Measurements from ENCODE around the gene PBXIP1. TPM values are rescaled to one million over a fixed set of nuclear protein-coding genes. Genes with fewer than 3 reads are reported as not detected.

The PBXIP1 gene
- total RNA-seq, 1 donor from 2014 or later: 29.9 TPM

DNA sequence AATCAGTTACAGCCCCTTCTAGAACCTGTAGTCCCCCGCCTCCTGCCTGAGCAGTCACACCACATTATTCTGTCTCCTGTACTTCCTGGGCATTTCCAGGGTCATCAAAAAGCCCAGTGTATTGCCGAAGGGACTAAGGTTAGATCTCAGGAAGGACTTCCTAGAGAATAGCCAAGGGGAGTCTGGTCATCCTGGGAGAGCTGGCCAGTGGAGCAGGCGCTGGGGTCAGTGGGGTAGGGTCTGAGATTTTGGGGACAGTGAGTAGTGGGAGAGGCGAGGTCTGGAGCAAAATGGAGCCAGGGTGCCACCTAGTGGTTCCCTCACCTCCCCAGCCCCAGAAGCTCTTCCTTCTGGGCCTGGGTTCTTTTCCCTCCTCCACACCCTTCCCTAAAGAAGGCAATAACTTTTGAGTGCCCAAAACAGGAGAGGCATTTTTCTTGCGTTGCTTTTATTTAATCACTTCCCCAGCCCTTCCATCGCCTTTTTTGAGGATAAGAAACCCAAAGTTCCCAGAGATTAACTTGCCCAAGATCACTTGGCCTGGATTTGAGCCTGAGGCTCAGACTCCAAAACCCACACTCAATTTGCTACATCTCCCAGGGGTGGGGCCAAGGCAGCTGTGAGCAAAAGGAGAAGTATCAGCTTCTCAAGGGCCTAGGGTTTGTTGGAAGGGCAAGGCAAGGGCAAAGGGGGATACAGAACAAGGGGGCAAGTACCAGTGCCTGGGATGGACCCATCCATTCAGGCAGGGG lies 12.1 kb downstream of the PBXIP1 start:
- Mint-ChIP-seq H3K27ac (ENCODE audit: unreplicated experiment) (peak overlapping the region; percentile 29), H3K36me3 (ENCODE audit: unreplicated experiment) (no peaks in the 10 kb centered on the region), H3K4me1 (ENCODE audit: low read depth, unreplicated experiment) (peaks cover 19% of the 10 kb centered on the region), H3K27me3 (ENCODE audit: unreplicated experiment) (peaks cover 5% of the 10 kb centered on the region), H3K9me3 (ENCODE audit: unreplicated experiment) (peaks cover 1% of the 10 kb centered on the region), H3K4me3 (ENCODE audit: unreplicated experiment) (no peak overlapping the region)
- peak; percentile 70 for DNase-seq
- TF ChIP-seq, protein P1, sequence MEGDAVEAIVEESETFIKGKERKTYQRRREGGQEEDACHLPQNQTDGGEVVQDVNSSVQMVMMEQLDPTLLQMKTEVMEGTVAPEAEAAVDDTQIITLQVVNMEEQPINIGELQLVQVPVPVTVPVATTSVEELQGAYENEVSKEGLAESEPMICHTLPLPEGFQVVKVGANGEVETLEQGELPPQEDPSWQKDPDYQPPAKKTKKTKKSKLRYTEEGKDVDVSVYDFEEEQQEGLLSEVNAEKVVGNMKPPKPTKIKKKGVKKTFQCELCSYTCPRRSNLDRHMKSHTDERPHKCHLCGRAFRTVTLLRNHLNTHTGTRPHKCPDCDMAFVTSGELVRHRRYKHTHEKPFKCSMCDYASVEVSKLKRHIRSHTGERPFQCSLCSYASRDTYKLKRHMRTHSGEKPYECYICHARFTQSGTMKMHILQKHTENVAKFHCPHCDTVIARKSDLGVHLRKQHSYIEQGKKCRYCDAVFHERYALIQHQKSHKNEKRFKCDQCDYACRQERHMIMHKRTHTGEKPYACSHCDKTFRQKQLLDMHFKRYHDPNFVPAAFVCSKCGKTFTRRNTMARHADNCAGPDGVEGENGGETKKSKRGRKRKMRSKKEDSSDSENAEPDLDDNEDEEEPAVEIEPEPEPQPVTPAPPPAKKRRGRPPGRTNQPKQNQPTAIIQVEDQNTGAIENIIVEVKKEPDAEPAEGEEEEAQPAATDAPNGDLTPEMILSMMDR (IDR thresholded peaks at IDR 0.05; ENCODE audit: partially characterized antibody, unreplicated experiment): peak; percentile 66

DNA sequence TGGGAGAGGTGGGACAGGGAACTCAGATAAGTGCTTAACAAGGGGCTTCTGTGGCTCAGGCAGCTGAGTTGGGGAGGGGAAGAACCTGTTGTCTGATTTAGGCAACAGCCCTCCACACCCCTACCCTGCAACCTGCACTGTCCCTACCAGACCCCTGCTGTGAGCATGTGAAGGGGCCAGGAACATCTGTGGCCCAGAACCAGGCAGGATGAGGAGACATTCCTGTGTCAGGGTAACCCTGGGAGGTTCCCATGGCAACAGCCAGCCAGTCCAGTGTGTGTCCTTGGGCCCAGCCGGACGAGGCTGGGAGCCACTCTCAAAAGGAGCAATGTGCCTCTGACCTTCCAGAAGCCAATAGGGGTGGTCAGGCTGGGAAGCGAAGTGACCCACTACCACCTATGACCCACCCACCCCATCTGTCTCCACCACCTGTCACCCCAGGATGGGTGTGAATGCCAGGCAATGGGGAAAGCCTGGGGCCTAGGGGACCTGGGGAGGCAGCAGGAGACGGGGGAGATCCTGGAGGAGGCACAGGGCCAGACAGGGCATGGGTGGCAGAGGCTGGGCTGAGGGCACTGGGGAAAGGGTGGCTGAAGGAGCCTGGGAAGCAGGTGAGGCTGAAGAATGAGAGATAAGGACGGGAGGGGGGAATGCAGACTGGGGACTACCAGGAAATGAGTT lies 14.4 kb downstream of the PBXIP1 start:
- DNase-seq: peak; percentile 43
- no peaks in the 10 kb centered on the region for H3K36me3 Mint-ChIP-seq (ENCODE audit: unreplicated experiment)
- H3K4me3 Mint-ChIP-seq (ENCODE audit: unreplicated experiment): no peak overlapping the region
- H3K4me1 Mint-ChIP-seq (ENCODE audit: low read depth, unreplicated experiment): peaks cover 27% of the 10 kb centered on the region
- no peak overlapping the region for H3K27ac Mint-ChIP-seq (ENCODE audit: unreplicated experiment)
- peaks cover 2% of the 10 kb centered on the region for H3K27me3 Mint-ChIP-seq (ENCODE audit: unreplicated experiment)
- TF ChIP-seq, protein P1 (IDR thresholded peaks at IDR 0.05; ENCODE audit: partially characterized antibody, unreplicated experiment): no peak
- peaks cover 3% of the 10 kb centered on the region for H3K9me3 Mint-ChIP-seq (ENCODE audit: unreplicated experiment)

DNA sequence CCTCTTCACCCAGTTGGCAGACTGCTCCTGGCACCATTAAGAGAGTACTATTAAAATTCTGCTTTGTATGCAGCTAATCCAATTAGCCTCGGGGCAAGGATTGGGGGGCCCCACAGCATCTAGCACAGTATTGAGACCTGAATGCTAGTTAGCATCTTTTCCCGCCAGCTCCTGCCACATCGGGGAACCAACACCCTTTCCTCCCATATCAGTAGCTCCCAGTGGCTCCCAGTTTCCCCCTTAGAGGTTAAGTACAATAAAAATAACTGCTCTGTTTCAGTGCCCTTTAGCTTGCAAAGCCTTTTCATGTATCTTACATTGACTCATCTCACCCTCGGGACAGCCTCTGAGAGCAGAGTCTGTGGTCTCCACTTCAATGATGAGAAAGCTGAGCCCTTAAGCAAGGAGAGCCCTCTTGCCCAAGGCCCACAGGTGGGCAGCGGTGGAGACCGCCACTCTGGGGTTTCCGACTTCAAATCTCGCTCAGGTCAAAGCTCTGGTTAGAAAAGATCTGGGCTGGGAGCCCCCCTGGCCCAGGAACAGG lies 15.2 kb downstream of the PBXIP1 start:
- H3K9me3 Mint-ChIP-seq (ENCODE audit: unreplicated experiment): peaks cover 3% of the 10 kb centered on the region
- H3K27ac Mint-ChIP-seq (ENCODE audit: unreplicated experiment): peak overlapping the region; percentile 71
- H3K27me3 Mint-ChIP-seq (ENCODE audit: unreplicated experiment): peaks cover 2% of the 10 kb centered on the region
- no peaks in the 10 kb centered on the region for H3K36me3 Mint-ChIP-seq (ENCODE audit: unreplicated experiment)
- TF ChIP-seq, protein P1 (IDR thresholded peaks at IDR 0.05; ENCODE audit: partially characterized antibody, unreplicated experiment): no peak
- no peak for DNase-seq
- H3K4me3 Mint-ChIP-seq (ENCODE audit: unreplicated experiment): peak overlapping the region; percentile 49
- peaks cover 29% of the 10 kb centered on the region for H3K4me1 Mint-ChIP-seq (ENCODE audit: low read depth, unreplicated experiment)

DNA sequence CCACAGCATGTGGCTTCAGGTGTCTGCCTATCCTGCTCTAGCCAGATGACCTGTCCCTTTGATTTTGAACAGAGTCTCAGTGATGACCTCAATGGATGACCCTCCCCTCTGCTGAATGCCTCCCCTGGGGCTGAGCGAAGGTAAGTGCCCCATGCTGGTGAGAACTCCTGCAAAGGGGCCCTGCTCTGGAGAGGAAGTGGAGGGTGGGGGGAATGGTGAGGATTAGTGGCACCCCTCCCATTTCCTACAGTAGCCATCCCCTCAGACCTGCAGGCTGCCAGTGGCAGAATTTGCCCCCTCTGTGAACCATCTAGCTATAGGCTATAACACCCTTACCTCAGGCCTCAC lies 15.7 kb downstream of the PBXIP1 start:
- no peak for DNase-seq
- H3K9me3 Mint-ChIP-seq (ENCODE audit: unreplicated experiment): peaks cover 3% of the 10 kb centered on the region
- peaks cover 2% of the 10 kb centered on the region for H3K27me3 Mint-ChIP-seq (ENCODE audit: unreplicated experiment)
- no peaks in the 10 kb centered on the region for H3K36me3 Mint-ChIP-seq (ENCODE audit: unreplicated experiment)
- TF ChIP-seq, protein P1 (IDR thresholded peaks at IDR 0.05; ENCODE audit: partially characterized antibody, unreplicated experiment): no peak
- no peak overlapping the region for H3K27ac Mint-ChIP-seq (ENCODE audit: unreplicated experiment)
- peaks cover 29% of the 10 kb centered on the region for H3K4me1 Mint-ChIP-seq (ENCODE audit: low read depth, unreplicated experiment)
- peak overlapping the region; percentile 10 for H3K4me3 Mint-ChIP-seq (ENCODE audit: unreplicated experiment)

Measured in glutamatergic neuron (in vitro differentiated cells).